ENCODE measurements around the gene FAU.

GRCh38 chr11:65121865-65122696, at the start of gene FAU, which contains the start of gene MRPL49:
- TF ChIP-seq RARB (CRISPR knock-in tag; IDR thresholded peaks at IDR 0.05), result no peak
- no peak for TF ChIP-seq ESRRA (IDR thresholded peaks at IDR 0.05; ENCODE audit: borderline replicate concordance, low read length)
- no peak for TF ChIP-seq CTCF (IDR thresholded peaks at IDR 0.05)
- TF ChIP-seq NR3C1 (IDR thresholded peaks at IDR 0.05), result no peak
- no peak for TF ChIP-seq ZNF302 (CRISPR knock-in tag; IDR thresholded peaks at IDR 0.05)

Data from A549 (cell line).